Activated T-cell treated with anti-CD3 and anti-CD28 coated beads for 4 hours (primary cell): Measurements from ENCODE around the gene NOL8.
A peak's percentile ranks its signal among the peaks of the same experiment; 100 is the strongest.

Experiments
- DNase-seq: peaks from one replicate; pipeline ENCODE4 v3.0.0-alpha.2; 2020

Gene NOL8

DNA sequence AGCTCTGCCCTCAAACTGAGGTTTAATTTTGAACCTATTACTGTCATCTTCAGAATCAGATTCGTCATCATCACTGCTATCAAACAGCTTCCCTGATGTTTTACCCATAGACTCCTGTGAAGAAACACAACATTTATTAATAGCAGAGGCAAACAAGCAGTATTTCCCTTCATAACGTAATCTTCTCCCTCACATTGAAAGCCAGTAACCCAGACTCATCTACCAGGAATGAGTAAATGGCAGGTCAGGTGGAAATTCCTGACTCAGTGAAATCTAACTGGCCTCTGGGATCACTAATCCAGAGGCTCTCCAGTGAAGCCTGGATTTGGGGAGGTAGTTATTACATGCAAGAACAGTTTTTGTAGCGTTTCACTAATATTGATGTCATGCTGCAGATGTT is 14.6 kb downstream of the NOL8 start:
- DNase-seq = no peak

DNA sequence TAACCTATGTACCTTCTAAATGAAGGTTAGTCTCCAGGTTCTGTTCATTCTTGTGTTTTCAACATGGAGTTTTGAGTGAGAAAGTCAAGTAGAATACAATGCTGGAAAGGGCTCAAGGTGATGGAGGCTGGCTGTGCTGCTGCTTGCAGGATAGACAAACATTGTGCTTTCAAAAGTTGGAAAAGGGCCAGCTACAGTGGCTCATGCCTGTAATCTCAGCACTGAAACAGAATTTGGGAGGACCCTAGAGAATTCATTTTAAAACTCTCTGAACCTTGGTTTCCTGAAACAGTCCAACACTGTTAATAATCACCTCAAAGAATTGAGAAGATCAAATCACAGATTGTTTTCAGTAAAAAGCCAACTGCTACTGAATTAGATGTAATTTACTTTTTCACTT is 16.3 kb downstream of the NOL8 start:
- no peak for DNase-seq

- DNase-seq = no peak
Observed at GRCh38 chr9:92300936-92301335, 24.2 kb downstream of the NOL8 start.

GRCh38 chr9:92299116-92299515 is 26.0 kb downstream of the NOL8 start:
- no peak for DNase-seq

DNA sequence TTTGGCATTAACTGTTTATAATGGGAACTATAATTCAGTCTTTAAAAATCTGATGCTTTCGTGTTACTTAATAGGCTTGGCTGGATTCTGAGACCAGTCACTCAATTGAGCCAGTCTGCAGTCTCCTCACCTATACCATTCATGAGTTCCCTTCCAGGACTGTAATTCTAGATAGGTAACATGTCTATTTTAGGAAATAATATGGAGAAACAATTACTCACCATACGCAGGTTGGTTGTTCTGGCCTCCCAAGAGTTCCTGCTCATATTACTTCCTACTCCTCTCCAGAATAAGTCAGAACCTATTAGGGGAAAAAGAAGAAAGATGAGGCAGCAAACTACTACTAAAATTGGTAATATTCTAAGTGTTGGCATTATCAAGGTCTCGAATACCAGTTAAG is 27.1 kb downstream of the NOL8 start:
- no peak for DNase-seq

GRCh38 chr9:92297611-92298010 is 27.5 kb downstream of the NOL8 start:
- no peak for DNase-seq

DNA sequence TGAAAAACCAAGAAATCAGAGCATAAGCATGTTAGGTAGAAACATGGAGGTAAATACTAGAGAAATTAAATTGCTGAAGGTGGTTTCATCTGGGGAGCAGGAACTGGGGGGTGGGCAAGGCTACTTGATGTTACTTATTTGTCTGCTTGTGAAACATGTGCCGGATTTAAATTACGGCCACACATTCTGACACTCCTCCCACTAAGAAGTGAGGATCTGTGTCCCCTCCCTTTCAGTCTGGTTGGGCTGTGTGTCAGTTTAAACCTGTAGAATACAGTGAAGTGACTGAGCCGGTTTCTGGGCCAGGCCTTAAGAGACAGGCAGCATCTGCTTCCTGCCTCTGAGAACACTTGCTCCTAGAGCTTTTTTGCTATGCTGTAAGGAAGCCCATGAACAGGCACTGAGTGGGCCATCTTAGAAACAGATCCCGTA is 29.3 kb downstream of the NOL8 start:
- no peak for DNase-seq

DNA sequence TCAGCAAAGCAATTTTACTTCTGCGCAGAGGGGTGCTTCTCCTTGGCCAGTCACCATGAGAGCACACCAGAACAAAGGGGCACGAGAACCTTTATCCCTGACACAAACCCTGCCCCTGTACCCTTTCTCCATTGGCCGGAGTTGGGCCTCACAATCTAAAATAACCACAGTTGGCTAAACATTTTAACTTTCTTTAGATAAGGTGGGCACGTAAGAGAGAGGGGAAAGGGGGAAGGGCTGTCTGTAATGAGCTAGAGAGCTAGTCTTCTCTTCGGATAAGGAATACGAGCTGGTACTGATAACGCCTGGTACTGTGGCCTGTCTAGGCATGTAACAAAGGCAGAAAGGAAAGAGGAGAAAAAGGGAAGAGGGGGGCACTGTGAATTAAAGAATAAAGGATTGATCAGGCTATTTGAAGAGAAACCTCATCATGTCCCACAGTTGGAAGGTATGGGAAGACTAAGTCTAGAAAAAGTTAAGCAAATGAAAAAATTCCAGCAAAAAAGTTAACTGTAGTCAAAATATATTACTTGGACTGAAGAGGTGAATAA is 29.8 kb downstream of the NOL8 start:
- DNase-seq = no peak

DNA sequence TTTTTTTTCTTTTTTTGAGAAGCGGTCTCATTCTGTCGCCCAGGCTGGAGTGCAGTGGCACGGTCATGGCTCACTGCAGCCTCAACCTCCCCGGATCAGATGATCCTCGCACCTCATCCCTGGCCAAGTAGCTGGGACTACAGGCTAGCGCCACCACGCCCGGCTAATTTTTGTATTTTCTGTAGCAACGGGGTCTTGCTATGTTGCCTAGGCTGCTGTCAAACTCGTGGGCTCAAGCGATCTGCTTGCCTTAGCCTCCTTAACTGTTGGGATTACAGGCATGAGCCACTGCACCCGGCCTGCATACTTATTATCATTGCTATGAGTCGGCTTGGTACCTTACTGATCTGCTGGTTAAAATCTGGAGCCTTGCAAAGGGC is 30.9 kb downstream of the NOL8 start:
- DNase-seq = no peak

DNA sequence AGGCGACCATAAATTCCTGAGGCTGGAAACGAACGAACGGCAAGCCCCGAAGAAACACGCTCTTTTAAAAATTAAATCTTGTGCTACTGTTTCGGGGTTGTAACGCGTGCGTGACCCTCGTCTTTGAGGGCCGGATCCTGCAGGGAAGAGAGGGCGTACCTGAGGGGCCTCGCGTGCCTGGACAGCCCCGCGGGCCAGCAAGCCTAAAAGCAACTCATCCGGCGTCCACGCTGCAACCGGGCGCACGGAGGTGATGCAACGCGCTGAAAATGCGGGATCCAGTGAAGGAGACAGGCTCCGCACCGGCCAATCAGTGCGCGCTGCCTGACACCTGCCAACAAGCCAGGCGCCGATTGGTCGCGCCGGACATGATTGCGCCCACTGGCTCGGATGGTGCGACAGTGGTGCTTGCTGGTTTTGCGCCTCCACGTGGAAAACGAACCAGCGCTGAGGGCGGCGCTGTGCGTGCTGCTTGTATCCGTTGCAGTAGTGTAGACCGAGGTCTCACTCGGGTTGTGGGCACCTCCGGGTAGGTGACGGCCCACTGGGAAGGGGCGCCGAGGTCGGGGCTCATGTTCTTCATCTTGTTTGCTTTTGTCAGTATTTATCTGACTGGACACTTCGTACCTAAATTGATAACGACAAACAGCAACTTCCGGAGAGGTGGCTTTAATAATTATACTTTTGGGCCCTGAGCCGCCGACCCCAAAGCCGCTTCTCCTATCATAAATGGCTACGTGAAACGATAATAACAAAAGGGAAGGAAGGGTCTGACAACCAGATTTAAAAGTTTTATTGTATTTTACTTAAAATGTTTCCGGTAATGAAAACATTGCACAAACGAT is 31.5 kb downstream of the NOL8 start, which contains the start of gene IARS1:
Gene IARS1 (minus strand): TSS at position 246 of the 845 bp plus-strand sequence. CDS start 4,278 bp downstream, outside the sequence.
- peak; percentile 100 for DNase-seq

DNA sequence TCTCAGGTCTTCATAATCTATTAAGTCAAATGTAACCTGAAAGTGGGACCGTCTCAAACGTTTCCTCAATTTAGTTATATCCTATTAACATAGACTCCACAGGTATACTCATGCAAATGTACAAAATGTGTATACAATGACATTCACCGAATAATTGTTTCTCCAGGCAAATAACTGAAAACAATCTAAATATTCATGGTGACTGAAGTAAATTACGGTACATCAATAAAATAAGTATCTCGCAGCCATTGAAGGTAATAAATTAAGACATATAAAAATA is 32.1 kb downstream of the NOL8 start:
- no peak for DNase-seq

DNA sequence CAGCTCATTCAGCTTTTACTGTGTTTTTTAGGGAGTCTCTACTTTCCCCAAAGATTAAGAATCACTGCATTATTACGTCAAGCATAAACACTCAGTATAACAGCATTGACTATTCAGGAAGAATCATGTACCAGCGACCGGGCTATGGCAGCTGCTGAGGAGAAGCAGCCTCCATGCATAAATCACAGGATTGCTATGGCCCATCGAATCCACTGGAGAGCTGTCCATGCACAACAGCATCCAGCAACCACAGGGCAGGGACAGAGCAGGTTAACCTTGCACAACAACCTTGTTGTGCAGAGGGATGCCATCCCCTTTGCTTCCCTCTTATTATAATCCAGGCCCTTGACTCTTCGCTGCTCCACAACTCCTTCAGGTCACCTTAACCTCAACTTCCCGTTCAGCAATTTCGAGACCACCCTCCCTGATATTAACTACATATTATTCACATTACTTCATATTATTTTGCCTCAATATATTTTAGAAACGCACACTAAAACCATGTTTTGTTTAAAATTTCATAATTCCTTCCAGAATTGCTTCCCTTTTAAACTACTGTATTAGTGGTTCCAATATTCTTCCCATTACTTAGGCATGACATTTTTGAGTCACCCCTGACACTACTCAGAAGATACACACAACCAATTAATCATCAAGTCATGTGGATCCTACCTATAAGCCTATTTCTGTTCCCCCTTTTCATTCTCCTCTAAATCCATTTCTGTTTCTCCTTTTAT is 32.6 kb downstream of the NOL8 start:
- DNase-seq = no peak

- DNase-seq = no peak
Observed at GRCh38 chr9:92291577-92291976, 33.6 kb downstream of the NOL8 start.

GRCh38 chr9:92290785-92291429 is 34.2 kb downstream of the NOL8 start:
- DNase-seq = no peak

GRCh38 chr9:92289708-92290390 is 35.3 kb downstream of the NOL8 start:
- DNase-seq = no peak

DNA sequence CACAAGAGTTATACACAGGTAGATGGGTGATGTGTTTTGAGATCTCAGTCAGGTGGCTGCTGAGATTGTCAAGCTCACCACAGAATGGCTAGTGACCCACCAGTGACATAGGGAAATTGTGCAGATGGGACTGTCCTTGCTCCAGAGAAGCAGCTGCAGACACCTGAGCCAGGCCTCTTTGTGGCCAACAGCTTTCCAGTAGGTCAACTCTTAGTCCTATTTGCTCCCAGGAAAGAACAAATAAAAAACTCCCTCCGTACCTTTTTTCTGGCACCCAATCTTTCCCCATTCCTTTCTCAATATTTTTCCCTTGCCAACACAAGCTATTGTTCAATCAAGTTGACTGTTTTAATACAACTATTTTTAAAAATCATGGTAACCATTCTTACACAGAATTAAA is 45.8 kb downstream of the NOL8 start:
- no peak for DNase-seq

DNA sequence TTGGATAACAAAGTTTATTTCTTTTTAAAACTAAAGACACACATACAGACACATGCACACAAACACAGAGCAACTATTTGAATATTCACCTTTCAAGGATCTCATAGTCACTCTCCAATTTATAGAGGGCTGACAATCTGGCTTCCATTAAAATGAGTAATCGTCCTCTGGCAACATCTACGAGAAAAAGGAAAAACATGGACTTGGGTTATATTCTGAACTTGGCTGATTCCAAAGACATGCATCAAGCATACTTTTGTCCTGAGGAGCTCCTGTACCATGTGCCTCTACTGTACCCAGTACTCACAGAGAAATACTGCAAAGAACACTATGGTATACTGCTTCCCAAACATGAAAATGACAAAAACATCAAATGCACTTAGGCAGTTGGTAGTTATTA is 47.0 kb downstream of the NOL8 start:
- DNase-seq = no peak

DNA sequence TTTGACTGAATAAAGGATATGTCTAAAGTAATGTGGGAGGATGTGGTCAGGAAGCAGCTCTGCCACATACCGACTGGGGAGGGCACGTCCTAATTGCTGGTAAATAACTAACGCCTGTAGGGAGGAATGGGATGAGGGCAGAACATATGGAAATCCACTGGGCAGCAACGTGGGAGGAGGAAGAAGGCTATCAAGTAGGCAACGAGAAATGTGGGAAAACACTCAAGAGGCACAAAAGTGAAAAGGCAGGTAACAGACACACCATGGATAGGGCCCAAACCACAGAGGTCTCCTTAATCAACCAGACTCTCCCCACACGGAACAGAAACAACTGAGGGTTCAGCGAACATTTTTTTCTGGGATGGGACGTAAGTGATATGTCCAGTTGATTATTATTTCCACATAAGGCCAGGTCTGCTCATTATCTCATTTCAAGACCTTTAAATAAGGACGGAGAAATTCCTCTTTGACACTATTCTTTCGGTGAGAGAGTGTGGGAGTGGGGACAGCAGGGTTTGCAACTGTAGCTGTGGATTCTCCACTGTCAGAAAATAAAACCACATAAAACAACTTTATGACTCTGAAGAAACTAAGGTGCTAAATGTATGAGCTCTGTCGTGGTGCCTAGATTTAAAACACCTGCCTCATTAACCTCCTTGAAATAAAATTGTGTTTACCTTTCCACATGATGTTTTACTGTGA is 48.7 kb downstream of the NOL8 start:
- no peak for DNase-seq

DNA sequence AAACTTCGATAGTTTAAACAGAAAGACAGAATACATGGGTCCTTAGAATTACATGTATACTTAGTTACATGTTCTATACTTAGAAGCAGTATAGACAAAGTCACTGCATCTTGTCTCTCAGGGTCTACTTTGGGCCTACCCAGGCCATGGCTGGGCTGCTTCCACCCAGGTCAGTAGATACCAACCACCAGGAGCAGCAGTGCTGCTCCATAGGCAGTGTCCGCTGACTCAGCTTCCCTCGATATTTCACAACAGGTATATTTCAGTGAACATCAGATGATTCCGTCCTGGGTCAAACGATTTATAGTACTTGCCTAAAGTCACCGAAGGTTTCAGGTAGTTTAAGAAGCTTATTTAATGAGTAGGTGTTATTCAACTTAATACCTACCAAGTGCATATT is 49.6 kb downstream of the NOL8 start:
- DNase-seq = no peak

- DNase-seq = no peak
Observed at GRCh38 chr9:92270511-92270910, 54.6 kb downstream of the NOL8 start.

DNA sequence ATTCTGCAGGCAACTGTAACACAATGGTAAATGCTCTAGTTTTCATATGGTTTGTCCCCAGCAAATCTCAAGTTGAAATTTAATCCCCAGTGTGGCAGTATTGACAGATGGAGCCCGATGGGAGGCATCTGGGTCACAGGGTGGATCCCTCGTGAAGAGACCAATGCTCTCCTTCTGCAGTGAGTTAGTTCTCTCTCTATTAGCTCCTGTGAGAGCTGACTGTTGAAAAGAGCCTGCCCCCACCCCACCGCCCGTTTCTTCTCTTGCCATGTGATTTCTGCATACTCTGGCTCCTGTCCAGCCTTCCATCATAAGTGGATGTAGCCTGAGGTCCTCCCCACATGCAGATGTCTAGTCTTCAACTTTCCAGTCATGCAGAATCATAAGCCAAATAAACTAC is 58.7 kb downstream of the NOL8 start:
- DNase-seq = no peak

DNA sequence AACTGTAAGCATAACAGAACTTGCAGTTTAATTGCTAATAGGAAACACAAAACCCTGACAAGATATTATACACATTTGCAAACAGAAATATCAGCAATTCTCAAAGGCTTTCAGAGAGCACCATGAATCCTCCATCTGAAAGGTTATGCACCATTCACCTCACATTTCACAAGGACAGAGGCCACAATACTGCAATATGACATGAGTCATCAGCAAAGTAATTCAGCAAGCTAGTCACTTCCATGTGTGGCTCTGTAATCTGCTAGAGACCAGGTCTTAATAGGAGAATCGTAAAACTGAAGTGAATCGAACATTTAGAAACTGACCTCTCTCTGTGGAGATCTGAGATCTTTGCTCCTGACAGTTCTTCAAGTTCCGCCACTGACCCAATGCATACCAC is 60.0 kb downstream of the NOL8 start:
- no peak for DNase-seq

DNA sequence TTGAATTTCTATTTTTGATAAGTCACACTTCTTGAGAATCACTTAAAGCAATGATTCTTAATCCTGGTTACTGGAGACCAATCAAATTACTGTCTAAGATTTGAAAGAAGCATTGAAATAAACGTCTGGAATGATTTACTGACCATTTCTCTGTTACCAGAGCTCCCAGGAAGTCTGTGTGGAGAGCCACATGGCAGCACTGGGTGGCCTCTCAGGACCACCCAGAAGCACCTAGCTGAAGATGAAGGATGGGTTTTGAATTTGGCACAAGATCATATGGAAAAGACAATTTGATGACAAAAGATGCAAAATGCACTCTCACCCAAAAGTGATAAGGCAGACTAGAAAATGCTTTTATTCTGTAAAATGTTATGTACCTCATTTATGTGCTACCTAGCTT is 62.0 kb downstream of the NOL8 start:
- no peak for DNase-seq
